GM19043 (cell line): ENCODE data around the gene CYLC2.

ENCODE experiments used
- ATAC-seq: cut with Tn5 transposase; IDR thresholded peaks from one replicate; pipeline ENCODE4 v1.9.1; 2021; ENCODE audit warnings: low read depth; ENCODE audit not compliant: unreplicated experiment

CYLC2 gene

DNA sequence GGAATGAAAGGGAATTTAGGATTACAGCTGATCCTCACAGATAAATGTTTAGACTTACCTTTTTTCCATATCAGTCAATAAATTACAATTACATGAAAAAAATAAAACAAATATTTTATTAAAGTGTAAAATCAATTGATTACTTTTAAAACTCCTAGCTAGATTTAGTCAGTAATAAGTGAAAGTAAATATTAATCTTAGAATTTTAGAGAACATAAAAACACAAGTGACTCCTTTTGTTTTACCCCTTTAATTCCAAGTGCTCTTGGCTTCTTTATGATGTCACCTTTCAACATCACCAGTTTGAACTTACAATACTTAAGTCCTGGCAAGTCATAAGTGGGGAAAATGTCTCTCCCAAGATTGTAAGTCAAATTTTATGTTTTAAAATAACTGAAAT lies at the start of gene CYLC2:
TSS of gene CYLC2 (plus strand) at position 301 of the 400 bp plus-strand sequence. CDS start at position 349, 48 bp downstream.
- no peak for ATAC-seq

GRCh38 chr9:102950346-102950745 lies 44.8 kb upstream of the CYLC2 start:
- no peak for ATAC-seq

- ATAC-seq: no peak
Measured at GRCh38 chr9:102966999-102967398, 28.1 kb upstream of the CYLC2 start.

GRCh38 chr9:102967979-102968378 lies 27.2 kb upstream of the CYLC2 start:
- no peak for ATAC-seq

DNA sequence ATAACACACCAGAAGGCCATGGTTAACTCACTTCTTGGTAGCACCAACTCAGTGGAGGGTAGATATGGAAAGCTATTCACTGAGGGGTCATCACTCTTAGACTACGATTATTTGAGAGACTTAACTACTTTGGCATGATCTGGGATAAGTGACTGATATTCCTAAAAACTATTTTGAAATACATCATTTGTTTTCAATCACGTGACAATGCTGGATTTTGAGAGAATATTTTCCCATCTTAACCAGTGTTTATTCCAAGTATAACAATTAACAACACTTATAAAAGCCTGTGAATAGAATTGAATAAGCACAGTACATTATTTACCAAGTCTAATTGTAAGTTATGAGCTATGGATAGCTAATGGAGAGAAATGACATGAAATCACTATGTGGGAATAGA lies 22.4 kb upstream of the CYLC2 start:
- ATAC-seq: no peak

DNA sequence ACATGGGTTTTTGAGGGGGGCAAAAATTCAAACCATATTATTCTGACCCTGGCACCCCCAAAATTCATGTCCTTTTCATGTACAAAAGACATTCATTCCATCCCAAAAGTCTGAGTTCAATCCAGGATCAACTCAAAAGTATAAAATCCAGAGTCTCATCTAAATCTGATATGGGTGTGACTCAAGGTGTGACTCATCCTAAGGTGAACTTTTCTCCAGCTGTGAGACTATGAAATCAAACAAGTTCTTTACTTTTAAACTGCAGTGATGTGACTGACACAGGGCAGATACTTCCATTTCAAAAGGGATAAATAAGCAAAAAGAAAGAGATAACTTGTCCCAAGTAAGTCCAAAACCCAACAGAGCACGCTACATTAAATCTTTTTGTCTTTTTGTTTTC lies 20.6 kb upstream of the CYLC2 start:
- ATAC-seq: no peak

- ATAC-seq: no peak
Measured at GRCh38 chr9:102975251-102975650, 19.9 kb upstream of the CYLC2 start.

DNA sequence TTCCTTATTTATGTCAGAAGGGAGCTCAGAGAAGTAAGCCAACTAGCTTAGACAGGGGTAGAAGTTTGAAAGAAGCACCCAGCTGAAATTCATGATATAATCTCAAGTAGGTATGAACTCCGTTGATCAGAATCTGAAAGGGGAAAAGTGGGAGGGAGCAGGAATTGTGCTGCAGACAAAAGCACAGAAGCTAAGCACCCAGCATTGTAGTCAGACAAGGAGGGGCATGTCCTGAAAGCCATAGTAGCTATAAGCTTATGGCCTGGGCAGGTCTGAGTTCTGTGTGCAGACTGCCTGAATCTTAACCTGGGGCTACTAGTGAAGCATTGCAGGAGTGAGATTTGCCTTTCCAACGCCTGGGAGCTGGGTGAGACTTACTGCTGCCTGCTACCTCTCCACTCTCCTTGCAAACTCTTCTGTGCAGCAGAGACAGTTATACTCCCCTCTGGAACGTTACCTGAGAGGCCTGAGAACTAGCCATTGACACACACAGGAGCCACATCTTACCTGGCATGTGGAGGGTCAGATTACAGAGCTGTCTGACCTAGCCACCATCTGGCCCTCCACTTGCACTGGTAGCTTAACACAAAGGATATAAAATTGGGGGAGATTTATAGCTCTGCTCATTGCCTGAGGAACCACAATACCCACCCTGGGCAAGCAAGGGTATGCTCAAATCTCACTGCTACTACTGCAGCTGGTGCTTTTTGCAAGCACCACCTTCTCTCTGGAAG lies 9.8 kb upstream of the CYLC2 start:
- no peak for ATAC-seq

GRCh38 chr9:102986425-102986824 lies 8.7 kb upstream of the CYLC2 start:
- no peak for ATAC-seq

DNA sequence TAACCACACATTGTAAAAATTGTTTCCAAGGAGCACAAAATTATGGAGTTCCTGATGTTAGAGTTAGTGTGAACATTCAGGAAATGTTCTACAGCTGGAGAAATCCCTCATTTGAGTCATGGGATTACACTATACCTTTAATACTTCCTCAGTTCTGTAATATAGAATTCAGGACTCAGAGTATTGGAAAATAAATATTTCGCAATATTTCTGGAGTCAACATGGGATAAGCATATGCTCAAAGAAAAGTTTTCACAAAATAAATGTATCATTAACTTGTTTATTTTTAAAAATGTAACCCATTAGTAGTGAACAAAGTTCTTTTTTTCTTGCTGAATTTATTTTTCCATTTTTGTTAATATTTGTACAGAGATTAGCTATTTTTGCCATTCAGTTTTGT lies 8.6 kb downstream of the CYLC2 start:
- no peak for ATAC-seq

DNA sequence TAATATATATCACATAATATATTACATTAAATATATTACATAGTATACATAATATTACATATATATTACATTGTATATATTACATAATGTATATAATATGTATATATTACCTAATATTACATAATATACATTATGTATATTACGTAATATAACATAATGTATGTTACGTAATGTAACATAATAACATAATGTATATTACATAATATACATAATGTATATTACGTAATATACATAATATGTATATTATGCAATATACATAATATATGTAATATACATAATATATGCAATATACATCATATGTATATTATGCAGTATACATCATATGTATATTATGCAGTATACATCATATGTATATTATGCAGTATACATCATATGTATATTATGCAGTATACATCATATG lies 19.1 kb downstream of the CYLC2 start:
- no peak for ATAC-seq

- no peak for ATAC-seq
Measured at GRCh38 chr9:103025796-103026195, 30.7 kb downstream of the CYLC2 start.

- no peak for ATAC-seq
Measured at GRCh38 chr9:103037508-103038477, 42.7 kb downstream of the CYLC2 start.

DNA sequence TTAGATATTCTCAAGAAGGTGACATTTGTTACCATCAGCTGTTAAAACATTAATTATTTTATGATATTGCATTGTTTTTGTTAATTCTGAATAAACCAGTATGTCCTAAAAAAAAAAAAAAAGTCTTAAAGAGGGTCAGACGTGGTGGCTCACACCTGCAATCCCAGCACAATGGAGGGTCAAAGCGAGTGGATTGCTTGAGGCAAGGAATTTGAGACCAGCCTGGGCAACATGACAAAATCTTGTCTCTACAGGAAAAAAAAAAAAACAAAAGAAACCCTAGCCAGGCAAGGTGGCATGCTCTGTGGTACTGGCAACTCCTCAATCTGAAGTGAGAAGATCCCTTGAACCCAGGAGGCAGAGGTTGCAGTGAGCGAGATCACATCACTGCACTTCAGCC lies 46.8 kb downstream of the CYLC2 start:
- no peak for ATAC-seq
